MM.1S (cell line): ENCODE data around the gene MVB12B.

Source experiments
- EZH2 ChIP-seq: fragments of 300-600 bp; sonication (generic); optimal IDR thresholded peaks from 2 replicates; pipeline ENCODE3; 2017; ENCODE audit warnings: low read depth, mild to moderate bottlenecking, antibody characterized with exemption, low read length, mixed read lengths
- EZH2phosphoT487 ChIP-seq: fragments of 300-600 bp; sonication (generic); IDR thresholded peaks from 2 replicates; pipeline ENCODE4 v1.6.1; 2018; ENCODE audit warnings: antibody characterized with exemption, low read length
- TF ChIP-seq, protein P1 (sequence below): fragments of 300-600 bp; sonication (generic); IDR thresholded peaks from 2 replicates; pipeline ENCODE4 v1.5.1; 2016; ENCODE audit warnings: antibody characterized with exemption, low read length, mixed read lengths

DNA sequence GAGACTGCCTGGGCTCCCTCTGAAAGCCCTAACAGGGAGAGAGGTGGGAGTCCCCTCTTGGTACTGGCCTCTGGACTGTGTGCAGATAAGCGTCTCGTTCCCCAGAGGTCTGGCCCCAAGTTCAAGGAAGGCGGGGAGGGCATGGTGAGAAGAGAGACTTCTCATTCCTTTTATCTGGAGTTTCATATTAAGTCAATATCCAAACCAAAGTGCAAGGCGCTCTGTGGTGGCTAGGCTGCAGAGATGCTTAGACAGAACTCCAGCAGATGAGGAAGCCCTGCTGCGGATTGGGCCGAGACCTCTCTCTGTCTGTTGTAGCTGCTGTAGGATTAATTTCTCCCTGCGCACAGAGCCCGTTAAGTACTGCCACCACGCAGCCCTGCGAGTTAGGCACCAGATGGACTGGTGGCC lies 16.0 kb downstream of the MVB12B start:
- TF ChIP-seq, protein P1, sequence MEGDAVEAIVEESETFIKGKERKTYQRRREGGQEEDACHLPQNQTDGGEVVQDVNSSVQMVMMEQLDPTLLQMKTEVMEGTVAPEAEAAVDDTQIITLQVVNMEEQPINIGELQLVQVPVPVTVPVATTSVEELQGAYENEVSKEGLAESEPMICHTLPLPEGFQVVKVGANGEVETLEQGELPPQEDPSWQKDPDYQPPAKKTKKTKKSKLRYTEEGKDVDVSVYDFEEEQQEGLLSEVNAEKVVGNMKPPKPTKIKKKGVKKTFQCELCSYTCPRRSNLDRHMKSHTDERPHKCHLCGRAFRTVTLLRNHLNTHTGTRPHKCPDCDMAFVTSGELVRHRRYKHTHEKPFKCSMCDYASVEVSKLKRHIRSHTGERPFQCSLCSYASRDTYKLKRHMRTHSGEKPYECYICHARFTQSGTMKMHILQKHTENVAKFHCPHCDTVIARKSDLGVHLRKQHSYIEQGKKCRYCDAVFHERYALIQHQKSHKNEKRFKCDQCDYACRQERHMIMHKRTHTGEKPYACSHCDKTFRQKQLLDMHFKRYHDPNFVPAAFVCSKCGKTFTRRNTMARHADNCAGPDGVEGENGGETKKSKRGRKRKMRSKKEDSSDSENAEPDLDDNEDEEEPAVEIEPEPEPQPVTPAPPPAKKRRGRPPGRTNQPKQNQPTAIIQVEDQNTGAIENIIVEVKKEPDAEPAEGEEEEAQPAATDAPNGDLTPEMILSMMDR, result no peak
- TF ChIP-seq EZH2phosphoT487, result no peak
- TF ChIP-seq EZH2, result no peak
